NB4 (cell line): ENCODE results near the gene LARP6.

Experiments
- DNase-seq: peaks from one replicate; pipeline ENCODE4 v3.0.0; 2010; ENCODE audit warnings: low read depth
- H3K4me3 ChIP-seq: one replicate; pipeline ENCODE4 v1.5.1; 2011; ENCODE audit warnings: mild to moderate bottlenecking, low read depth, low read length, moderate library complexity
- MYC ChIP-seq: IDR thresholded peaks from 2 replicates; pipeline ENCODE4 v1.6.1; 2011; ENCODE audit warnings: low read depth, low read length
- POLR2A ChIP-seq: IDR thresholded peaks from 2 replicates; pipeline ENCODE4 v1.6.1; 2011; ENCODE audit warnings: mild to moderate bottlenecking; ENCODE audit not compliant: insufficient read length; ENCODE audit errors: extremely low read depth
- TF ChIP-seq, protein P1 (sequence below): IDR thresholded peaks from one replicate; pipeline ENCODE4 v1.5.1; 2012; ENCODE audit warnings: low read depth, low read length
- TF ChIP-seq, protein P2 (sequence below): IDR thresholded peaks from 2 replicates; pipeline ENCODE4 v1.6.1; 2011; ENCODE audit warnings: low read depth, low read length

LARP6 gene

DNA sequence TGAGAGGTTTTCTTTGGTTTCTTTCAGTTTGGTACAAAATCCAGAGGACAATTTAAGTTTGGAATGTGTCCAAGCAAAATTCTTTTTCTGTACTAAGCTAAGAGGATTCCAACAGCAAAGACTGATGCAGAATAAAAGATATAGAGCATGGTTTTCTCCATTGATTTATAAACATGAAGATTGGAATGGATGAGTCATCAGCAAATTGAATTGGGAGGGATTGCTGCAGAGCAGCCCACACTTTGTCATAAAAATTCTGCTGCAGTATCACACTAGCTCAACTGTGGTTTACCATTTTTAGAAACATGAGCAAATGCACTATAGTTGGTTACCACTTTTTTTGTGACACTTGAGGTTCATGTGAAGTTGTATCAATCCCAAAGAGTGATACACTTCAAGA, 16.1 kb upstream of the LARP6 start:
- TF ChIP-seq, protein P1, sequence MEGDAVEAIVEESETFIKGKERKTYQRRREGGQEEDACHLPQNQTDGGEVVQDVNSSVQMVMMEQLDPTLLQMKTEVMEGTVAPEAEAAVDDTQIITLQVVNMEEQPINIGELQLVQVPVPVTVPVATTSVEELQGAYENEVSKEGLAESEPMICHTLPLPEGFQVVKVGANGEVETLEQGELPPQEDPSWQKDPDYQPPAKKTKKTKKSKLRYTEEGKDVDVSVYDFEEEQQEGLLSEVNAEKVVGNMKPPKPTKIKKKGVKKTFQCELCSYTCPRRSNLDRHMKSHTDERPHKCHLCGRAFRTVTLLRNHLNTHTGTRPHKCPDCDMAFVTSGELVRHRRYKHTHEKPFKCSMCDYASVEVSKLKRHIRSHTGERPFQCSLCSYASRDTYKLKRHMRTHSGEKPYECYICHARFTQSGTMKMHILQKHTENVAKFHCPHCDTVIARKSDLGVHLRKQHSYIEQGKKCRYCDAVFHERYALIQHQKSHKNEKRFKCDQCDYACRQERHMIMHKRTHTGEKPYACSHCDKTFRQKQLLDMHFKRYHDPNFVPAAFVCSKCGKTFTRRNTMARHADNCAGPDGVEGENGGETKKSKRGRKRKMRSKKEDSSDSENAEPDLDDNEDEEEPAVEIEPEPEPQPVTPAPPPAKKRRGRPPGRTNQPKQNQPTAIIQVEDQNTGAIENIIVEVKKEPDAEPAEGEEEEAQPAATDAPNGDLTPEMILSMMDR: no peak
- TF ChIP-seq, protein P2, sequence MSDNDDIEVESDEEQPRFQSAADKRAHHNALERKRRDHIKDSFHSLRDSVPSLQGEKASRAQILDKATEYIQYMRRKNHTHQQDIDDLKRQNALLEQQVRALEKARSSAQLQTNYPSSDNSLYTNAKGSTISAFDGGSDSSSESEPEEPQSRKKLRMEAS: no peak
- TF ChIP-seq MYC: no peak
- no peak overlapping the region for H3K4me3 ChIP-seq
- peak; percentile 56 for DNase-seq

DNA sequence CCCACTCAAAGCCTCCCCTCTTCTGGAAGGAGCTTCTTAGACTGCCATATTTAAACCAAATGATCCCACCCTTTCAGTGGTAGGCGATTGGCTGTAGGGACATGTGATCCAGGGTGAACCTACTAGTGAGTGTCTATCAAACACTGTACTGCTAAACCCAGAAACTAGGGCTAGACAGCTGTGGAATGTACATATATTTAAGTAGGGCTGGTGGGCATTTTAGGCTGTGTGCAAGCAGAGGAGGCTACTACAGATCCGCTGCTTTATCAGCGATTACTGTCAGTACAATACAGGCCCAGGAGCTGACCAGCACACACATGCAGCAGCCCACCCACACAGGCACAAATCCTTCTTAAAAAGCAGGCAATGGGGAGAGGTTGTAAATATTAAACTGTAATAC, 15.4 kb upstream of the LARP6 start:
- TF ChIP-seq MYC (no peak), POLR2A (no peak)
- TF ChIP-seq, protein P1: no peak
- TF ChIP-seq, protein P2: no peak
- no peak overlapping the region for H3K4me3 ChIP-seq
- DNase-seq: no peak

DNA sequence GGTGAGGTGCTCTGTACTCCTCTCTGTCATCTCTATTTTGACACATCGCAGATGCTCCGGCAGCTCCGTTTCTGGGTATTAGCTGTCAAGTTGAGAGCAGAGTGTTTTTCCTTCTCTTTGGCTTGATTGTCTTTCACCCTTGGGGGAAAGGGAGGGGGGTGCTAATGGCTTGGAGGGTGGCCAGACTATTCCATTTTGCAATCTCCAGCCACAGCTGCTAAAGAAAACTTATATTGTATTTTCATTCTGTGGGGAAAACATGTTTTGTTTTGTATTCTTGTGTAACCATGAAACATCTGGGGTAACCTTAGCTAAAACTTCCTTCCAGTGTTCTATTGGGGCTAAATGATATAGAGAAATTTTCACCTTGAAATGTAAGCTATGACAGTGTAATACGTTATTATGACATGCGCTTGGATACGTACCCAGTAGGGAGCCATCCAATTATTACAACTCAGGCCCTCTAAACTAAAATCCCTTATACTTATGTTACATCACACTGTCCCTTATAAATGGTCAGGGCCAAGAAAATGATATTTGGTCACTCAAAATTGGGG, 14.0 kb upstream of the LARP6 start:
- H3K4me3 ChIP-seq: no peak overlapping the region
- no peak for DNase-seq
- TF ChIP-seq POLR2A: no peak
- TF ChIP-seq, protein P2: no peak
- TF ChIP-seq, protein P1: no peak
- TF ChIP-seq MYC: no peak

DNA sequence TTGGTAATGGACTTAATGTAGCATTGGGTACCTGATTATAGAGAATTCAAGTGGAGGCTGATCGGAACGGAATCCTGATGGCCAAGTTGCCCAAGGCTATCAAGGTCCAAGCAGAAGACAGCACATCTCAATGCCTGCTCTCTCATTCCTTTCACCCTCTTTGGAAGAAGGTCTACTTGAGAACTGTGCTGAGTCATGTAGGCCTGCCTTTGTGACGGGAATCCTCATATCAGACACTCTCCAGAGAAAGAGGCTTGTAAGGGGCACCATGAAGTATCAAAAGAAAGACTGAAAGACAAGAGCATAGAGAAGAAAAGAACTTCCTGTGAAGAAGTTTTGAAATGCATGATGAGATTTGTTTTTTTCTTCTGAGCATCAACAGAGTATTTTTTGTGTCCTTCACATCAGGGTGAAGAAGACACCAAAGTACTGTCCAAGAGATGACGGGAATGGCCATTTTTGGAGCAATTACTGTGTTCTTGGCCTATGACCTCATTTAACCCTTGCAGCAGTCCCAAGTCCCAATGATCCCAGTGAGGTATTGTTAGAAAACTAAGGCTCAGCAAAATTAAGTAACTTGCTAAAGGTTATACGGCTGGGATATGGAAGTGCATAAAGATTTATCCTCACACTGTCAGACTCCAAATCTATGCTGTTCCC, 13.2 kb upstream of the LARP6 start:
- DNase-seq: no peak
- TF ChIP-seq POLR2A (no peak), MYC (no peak)
- TF ChIP-seq, protein P1: no peak
- TF ChIP-seq, protein P2: no peak
- H3K4me3 ChIP-seq: no peak overlapping the region

DNA sequence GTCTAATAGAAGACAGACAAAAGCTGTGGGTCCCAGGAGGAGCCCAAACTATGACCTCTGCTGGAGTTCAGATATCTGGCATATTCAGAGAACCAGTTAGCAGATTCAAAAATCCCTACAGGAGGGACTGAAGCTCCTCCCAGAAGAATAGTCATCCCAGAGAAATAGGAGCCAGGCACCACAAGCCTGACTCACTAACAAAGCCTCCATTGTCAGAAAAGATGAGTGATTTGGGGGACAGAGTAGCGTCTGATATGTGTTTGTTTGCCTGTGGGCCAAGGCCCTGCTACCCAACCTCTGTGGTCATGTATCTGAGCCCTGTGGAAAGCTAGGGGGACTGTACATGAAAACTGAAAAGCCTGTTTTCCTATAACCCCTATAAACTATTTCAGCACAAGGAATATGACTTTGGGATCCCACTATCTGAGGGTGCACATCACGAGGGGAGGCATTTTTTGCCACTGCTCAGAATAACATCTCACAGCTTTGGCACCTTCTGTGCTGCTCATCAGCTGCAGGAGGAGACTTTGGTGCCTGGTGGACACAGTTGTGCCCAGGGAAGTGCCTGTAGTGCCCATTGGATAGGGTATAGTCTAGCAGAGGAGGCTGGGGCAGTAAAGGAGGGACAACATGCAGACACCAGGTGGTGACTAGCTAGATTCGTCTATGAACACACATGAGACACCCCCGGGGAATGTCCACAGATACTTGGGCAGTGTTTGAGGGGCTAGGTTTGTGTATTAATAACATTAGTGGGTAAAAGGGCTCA, 9.7 kb upstream of the LARP6 start:
- no peak for DNase-seq
- H3K4me3 ChIP-seq: no peak overlapping the region
- TF ChIP-seq, protein P1: no peak
- TF ChIP-seq, protein P2: no peak
- TF ChIP-seq MYC: no peak
- no peak for TF ChIP-seq POLR2A
